ENCODE measurements around the gene CYP46A1. TPM values are rescaled to one million over a fixed set of nuclear protein-coding genes. Genes with fewer than 3 reads are reported as not detected.

CYP46A1 gene
- total and polyA plus RNA-seq, 4 donors = 0.14 to 0.92 (median 0.48) TPM

DNA sequence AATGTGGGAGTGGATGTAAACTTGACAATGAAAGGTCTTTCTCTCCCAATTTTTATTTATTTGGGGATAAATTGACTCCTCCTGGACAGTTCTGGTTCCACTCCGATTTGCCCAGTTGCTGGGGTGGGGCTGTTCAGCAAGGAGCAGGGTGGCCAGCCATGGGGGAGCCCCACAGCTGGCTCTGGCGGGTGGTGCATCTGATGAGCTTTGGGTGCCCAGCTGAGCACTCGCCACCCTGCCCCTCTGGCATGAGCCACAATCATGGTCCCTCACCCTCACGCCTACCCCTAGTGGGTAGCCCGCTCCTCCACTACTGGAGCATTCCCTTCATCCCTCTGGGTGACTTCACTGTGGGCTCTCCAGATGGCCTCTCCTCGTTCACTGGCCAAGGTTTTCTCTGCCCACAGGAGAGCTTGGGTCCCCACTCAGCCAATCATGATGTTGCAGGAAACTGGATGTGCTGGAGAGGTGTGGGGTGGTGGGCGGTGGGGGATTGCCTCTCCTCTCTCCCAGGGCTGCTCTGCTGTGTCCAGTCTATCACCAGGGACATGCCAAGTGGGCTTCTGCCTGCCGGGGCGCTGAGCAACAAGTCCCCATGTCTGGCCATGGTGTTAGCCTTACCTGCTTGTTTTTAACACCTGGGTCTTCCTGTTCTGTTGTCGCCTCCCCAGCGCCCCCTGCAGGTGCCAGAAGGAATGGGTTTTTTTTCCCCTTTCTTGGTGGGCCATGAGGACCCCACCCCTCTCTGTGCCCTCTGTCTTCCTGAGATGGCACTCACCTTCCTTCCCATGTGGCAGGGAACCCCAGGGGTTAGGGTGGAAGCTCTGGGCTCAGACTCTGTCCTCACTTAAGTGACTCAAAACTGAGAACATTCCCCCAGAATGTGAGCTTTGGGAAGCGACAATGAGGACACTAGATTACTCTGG lies 3.4 kb downstream of the CYP46A1 start:
- TF ChIP-seq RAD21 (IDR thresholded peaks at IDR 0.05) = peak in 1 of 2 donors; percentile 35
- TF ChIP-seq, protein P1, sequence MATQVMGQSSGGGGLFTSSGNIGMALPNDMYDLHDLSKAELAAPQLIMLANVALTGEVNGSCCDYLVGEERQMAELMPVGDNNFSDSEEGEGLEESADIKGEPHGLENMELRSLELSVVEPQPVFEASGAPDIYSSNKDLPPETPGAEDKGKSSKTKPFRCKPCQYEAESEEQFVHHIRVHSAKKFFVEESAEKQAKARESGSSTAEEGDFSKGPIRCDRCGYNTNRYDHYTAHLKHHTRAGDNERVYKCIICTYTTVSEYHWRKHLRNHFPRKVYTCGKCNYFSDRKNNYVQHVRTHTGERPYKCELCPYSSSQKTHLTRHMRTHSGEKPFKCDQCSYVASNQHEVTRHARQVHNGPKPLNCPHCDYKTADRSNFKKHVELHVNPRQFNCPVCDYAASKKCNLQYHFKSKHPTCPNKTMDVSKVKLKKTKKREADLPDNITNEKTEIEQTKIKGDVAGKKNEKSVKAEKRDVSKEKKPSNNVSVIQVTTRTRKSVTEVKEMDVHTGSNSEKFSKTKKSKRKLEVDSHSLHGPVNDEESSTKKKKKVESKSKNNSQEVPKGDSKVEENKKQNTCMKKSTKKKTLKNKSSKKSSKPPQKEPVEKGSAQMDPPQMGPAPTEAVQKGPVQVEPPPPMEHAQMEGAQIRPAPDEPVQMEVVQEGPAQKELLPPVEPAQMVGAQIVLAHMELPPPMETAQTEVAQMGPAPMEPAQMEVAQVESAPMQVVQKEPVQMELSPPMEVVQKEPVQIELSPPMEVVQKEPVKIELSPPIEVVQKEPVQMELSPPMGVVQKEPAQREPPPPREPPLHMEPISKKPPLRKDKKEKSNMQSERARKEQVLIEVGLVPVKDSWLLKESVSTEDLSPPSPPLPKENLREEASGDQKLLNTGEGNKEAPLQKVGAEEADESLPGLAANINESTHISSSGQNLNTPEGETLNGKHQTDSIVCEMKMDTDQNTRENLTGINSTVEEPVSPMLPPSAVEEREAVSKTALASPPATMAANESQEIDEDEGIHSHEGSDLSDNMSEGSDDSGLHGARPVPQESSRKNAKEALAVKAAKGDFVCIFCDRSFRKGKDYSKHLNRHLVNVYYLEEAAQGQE (IDR thresholded peaks at IDR 0.05) = no peak
- TF ChIP-seq, protein P2, sequence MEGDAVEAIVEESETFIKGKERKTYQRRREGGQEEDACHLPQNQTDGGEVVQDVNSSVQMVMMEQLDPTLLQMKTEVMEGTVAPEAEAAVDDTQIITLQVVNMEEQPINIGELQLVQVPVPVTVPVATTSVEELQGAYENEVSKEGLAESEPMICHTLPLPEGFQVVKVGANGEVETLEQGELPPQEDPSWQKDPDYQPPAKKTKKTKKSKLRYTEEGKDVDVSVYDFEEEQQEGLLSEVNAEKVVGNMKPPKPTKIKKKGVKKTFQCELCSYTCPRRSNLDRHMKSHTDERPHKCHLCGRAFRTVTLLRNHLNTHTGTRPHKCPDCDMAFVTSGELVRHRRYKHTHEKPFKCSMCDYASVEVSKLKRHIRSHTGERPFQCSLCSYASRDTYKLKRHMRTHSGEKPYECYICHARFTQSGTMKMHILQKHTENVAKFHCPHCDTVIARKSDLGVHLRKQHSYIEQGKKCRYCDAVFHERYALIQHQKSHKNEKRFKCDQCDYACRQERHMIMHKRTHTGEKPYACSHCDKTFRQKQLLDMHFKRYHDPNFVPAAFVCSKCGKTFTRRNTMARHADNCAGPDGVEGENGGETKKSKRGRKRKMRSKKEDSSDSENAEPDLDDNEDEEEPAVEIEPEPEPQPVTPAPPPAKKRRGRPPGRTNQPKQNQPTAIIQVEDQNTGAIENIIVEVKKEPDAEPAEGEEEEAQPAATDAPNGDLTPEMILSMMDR (IDR thresholded peaks at IDR 0.05; ENCODE audit: low read depth, low read length, missing input control) = peak; percentile 34
- no peak for TF ChIP-seq YY1 (IDR thresholded peaks at IDR 0.05)
- no peaks in the 10 kb centered on the region for H3K9me3 ChIP-seq (ENCODE audit: control insufficient read depth in 4 of 4, low read length in 3 of 4)
- H3K27me3 ChIP-seq (ENCODE audit: control insufficient read depth in 4 of 4, insufficient read depth in 4 of 4, low read length in 3 of 4) = no peaks in the 10 kb centered on the region
- no peak overlapping the region for H3K4me3 ChIP-seq (ENCODE audit: low read depth in 1 of 3, low read length in 3 of 3)
- WGBS = 67% methylated on average over 12 of the region's 12 CpGs
- H3K27ac ChIP-seq (ENCODE audit: low read depth in 1 of 2, low read length in 2 of 2) = no peak overlapping the region
- H3K36me3 ChIP-seq (ENCODE audit: control insufficient read depth in 4 of 4, insufficient read depth in 3 of 4, low read depth in 1 of 4, low read length in 3 of 4) = no peaks in the 10 kb centered on the region
- DNase-seq (ENCODE audit: low spot score) = peak; percentile 44
- H3K9ac ChIP-seq (ENCODE audit: low read depth in 1 of 2, low read length in 2 of 2) = no peak overlapping the region
- H3K4me1 ChIP-seq (ENCODE audit: control insufficient read depth in 4 of 4, insufficient read depth in 4 of 4, low read length in 3 of 4) = peaks cover 6 to 15% (median 12%) of the 10 kb centered on the region in 4 donors

DNA sequence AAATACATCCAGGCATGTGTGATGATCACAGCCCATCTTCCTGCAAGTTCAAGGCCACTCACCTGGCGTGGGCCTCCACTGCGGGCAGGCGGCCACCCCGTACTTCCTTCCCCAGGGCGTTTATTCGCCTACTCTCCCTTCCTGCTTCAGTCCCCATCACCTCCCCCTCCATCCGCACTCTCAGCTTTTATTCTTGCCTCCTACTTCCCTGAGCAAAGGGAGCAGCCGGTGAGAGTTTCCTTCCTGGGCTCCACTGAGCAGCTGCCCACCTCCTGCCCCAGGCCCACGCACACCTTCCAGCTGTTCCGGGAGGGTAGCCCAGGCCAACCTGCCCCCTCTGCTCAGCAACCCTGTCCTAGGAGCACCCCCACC lies 4.1 kb downstream of the CYP46A1 start:
- Histone ChIP-seq H3K4me3 (ENCODE audit: low read depth in 1 of 3, low read length in 3 of 3) (no peak overlapping the region), H3K27ac (ENCODE audit: low read depth in 1 of 2, low read length in 2 of 2) (no peak overlapping the region), H3K36me3 (ENCODE audit: control insufficient read depth in 4 of 4, insufficient read depth in 3 of 4, low read depth in 1 of 4, low read length in 3 of 4) (no peaks in the 10 kb centered on the region), H3K27me3 (ENCODE audit: control insufficient read depth in 4 of 4, insufficient read depth in 4 of 4, low read length in 3 of 4) (no peaks in the 10 kb centered on the region), H3K4me1 (ENCODE audit: control insufficient read depth in 4 of 4, insufficient read depth in 4 of 4, low read length in 3 of 4) (peaks cover 2 to 11% (median 7%) of the 10 kb centered on the region in 4 donors), H3K9me3 (ENCODE audit: control insufficient read depth in 4 of 4, low read length in 3 of 4) (no peaks in the 10 kb centered on the region), H3K9ac (ENCODE audit: low read depth in 1 of 2, low read length in 2 of 2) (no peak overlapping the region)
- TF ChIP-seq, protein P3, sequence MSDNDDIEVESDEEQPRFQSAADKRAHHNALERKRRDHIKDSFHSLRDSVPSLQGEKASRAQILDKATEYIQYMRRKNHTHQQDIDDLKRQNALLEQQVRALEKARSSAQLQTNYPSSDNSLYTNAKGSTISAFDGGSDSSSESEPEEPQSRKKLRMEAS (IDR thresholded peaks at IDR 0.05) = no peak
- TF ChIP-seq FOXA2 (IDR thresholded peaks at IDR 0.05) (no peak), TAF1 (conservative IDR thresholded peaks at IDR 0.05) (no peak), EGR1 (IDR thresholded peaks at IDR 0.05; ENCODE audit: low read depth in 2 of 2) (no peak), HNF4A (conservative IDR thresholded peaks at IDR 0.05) (no peak), RAD21 (IDR thresholded peaks at IDR 0.05) (no peak), HNF4G (IDR thresholded peaks at IDR 0.05) (no peak), YY1 (IDR thresholded peaks at IDR 0.05) (no peak), JUND (IDR thresholded peaks at IDR 0.05) (no peak), SP1 (IDR thresholded peaks at IDR 0.05) (no peak), GABPA (IDR thresholded peaks at IDR 0.05 in 1 of 2, conservative IDR thresholded peaks at IDR 0.05 in 1 of 2) (no peak)
- TF ChIP-seq, protein P1 (IDR thresholded peaks at IDR 0.05) = no peak
- TF ChIP-seq, protein P4, sequence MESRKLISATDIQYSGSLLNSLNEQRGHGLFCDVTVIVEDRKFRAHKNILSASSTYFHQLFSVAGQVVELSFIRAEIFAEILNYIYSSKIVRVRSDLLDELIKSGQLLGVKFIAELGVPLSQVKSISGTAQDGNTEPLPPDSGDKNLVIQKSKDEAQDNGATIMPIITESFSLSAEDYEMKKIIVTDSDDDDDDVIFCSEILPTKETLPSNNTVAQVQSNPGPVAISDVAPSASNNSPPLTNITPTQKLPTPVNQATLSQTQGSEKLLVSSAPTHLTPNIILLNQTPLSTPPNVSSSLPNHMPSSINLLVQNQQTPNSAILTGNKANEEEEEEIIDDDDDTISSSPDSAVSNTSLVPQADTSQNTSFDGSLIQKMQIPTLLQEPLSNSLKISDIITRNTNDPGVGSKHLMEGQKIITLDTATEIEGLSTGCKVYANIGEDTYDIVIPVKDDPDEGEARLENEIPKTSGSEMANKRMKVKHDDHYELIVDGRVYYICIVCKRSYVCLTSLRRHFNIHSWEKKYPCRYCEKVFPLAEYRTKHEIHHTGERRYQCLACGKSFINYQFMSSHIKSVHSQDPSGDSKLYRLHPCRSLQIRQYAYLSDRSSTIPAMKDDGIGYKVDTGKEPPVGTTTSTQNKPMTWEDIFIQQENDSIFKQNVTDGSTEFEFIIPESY (IDR thresholded peaks at IDR 0.05) = no peak
- TF ChIP-seq, protein P2 (IDR thresholded peaks at IDR 0.05; ENCODE audit: low read depth, low read length, missing input control) = no peak
- WGBS = 74% methylated on average over 10 of the region's 10 CpGs
- peak; percentile 25 for DNase-seq (ENCODE audit: low spot score)

Data from liver (tissue), 9 donors.